K562 (cell line): ENCODE results near the gene PIANP. TPM values are rescaled to one million over a fixed set of nuclear protein-coding genes. Genes with fewer than 3 reads are reported as not detected.

Experiments used
- ATF1 ChIP-seq, 2 experiments: fragments of 450-650 bp in 1 of 2; IDR thresholded peaks; 2 replicates each; pipeline ENCODE4 v1.6.1; 2016; ENCODE audit warnings: missing compliant biosample characterization in 1 of 2, missing genetic modification characterization in 1 of 2
- ATF2 ChIP-seq: sonication (generic); formaldehyde crosslinking; IDR thresholded peaks from 2 replicates; pipeline ENCODE4 v1.8.1; 2022; ENCODE audit warnings: missing genetic modification reagents
- EP300 ChIP-seq: IDR thresholded peaks from 2 replicates; pipeline ENCODE4 v1.6.1; 2012; ENCODE audit warnings: low read length, improper control_type of control experiment
- GABPB1 ChIP-seq: sonication (generic); formaldehyde crosslinking; IDR thresholded peaks from 2 replicates; pipeline ENCODE4 v1.8.0; 2022; ENCODE audit warnings: mild to moderate bottlenecking, missing genetic modification reagents
- HDAC8 ChIP-seq: fragments of 450-650 bp; IDR thresholded peaks from 2 replicates; pipeline ENCODE4 v1.6.1; 2016; ENCODE audit warnings: mild to moderate bottlenecking, missing genetic modification characterization, moderate library complexity, missing compliant biosample characterization
- IRF1 ChIP-seq: sonication (generic); formaldehyde crosslinking; IDR thresholded peaks from 2 replicates; pipeline ENCODE4 v1.8.0; 2022; ENCODE audit warnings: missing genetic modification reagents, mild to moderate bottlenecking, borderline replicate concordance
- MEF2D ChIP-seq: conservative IDR thresholded peaks from 2 replicates; pipeline ENCODE4 v1.6.1; 2016; ENCODE audit warnings: low read depth, missing genetic modification characterization, missing compliant biosample characterization
- MYC ChIP-seq, 2 experiments: fragments of 250-450 bp in 1 of 2; sonication (Bioruptor Pico) in 1 of 2; IDR thresholded peaks; 2 replicates each; pipeline versions ENCODE4 v1.5.1 to v1.6.1; 2012 to 2021; ENCODE audit warnings: low read depth in 2 of 2, borderline replicate concordance in 1 of 2, improper control_type of control experiment in 1 of 2, low read length in 1 of 2, mild to moderate bottlenecking in 1 of 2, moderate library complexity in 1 of 2
- PKNOX1 ChIP-seq: fragments of 450-650 bp; IDR thresholded peaks from 2 replicates; pipeline ENCODE4 v1.6.1; 2016
- PRPF4 ChIP-seq: fragments of 200-400 bp; formaldehyde crosslinking; IDR thresholded peaks from one replicate; pipeline ENCODE4 v1.6.1; 2017; ENCODE audit warnings: low read length, low read depth, mild to moderate bottlenecking; ENCODE audit not compliant: insufficient read depth, poor library complexity, severe bottlenecking
- TFAM ChIP-seq: fragments of 250-450 bp; sonication (Bioruptor Pico); conservative IDR thresholded peaks from 2 replicates; pipeline ENCODE4 v1.5.0; 2021; ENCODE audit warnings: mild to moderate bottlenecking, moderate library complexity
- TGIF2 ChIP-seq: sonication (generic); formaldehyde crosslinking; IDR thresholded peaks from 2 replicates; pipeline ENCODE4 v1.8.1; 2022; ENCODE audit warnings: mild to moderate bottlenecking, missing genetic modification reagents, moderate library complexity
- ZNF184 ChIP-seq: sonication (generic); formaldehyde crosslinking; IDR thresholded peaks from 2 replicates; pipeline ENCODE4 v1.5.0; 2020; ENCODE audit warnings: missing genetic modification reagents
- ZNF311 ChIP-seq: fragments of 250-450 bp; sonication (Bioruptor Pico); IDR thresholded peaks from 2 replicates; pipeline ENCODE4 v1.4.0; 2020; ENCODE audit warnings: mild to moderate bottlenecking, moderate library complexity
- ZNF780A ChIP-seq: fragments of 250-450 bp; sonication (Bioruptor Pico); IDR thresholded peaks from 2 replicates; pipeline ENCODE4 v1.5.0; 2021; ENCODE audit warnings: mild to moderate bottlenecking
- polyA plus RNA-seq, 8 experiments: library from polyadenylated mRNA; depleted of rRNA in 4 of 8; stranded (reverse) in 5 of 8; unstranded in 3 of 8; fragments of >200 nt; fragmentation: Nextera tagmentation in 2 of 8; fragmentation: Illumina TruSeq in 1 of 8; extraction: Ambion mirVana in 2 of 8; extraction: Trizol in 1 of 8; gene quantifications; 2 replicates each; pipeline versions ENCODE4 v1.2.1 to v1.2.3, GENCODE V29; 2011 to 2014; ENCODE audit warnings: inconsistent platforms in 1 of 8, missing spikeins in 1 of 8
- total RNA-seq, 7 experiments: library from RNA; depleted of rRNA in 6 of 7; stranded (reverse); fragments of >200 nt in 6 of 7; fragmentation: Illumina TruSeq in 2 of 7; extraction: Trizol in 2 of 7; gene quantifications; 2 replicates each; pipeline versions ENCODE4 v1.2.1 to v1.2.3, GENCODE V29; 2011 to 2021; ENCODE audit warnings: low replicate concordance in 1 of 7
- TF ChIP-seq, protein P1 (sequence below): sonication (generic); formaldehyde crosslinking; IDR thresholded peaks from 2 replicates; pipeline ENCODE4 v1.8.1; 2023; ENCODE audit warnings: mild to moderate bottlenecking, missing genetic modification reagents
- TF ChIP-seq, protein P2 (sequence below), 2 experiments: fragments of 150-350 bp in 1 of 2; IDR thresholded peaks; 2 replicates each; pipeline ENCODE4 v1.6.1; 2012 to 2016; ENCODE audit warnings: low read depth in 2 of 2, low read length in 2 of 2, mild to moderate bottlenecking in 1 of 2, moderate library complexity in 1 of 2

Gene PIANP
- total and polyA plus RNA-seq, 9 of the 15 experiments (the other 6 are each of a cell fraction or from before 2014, with no cell fraction given), result 0.07 TPM; not detected in 8

- TF ChIP-seq, protein P1, sequence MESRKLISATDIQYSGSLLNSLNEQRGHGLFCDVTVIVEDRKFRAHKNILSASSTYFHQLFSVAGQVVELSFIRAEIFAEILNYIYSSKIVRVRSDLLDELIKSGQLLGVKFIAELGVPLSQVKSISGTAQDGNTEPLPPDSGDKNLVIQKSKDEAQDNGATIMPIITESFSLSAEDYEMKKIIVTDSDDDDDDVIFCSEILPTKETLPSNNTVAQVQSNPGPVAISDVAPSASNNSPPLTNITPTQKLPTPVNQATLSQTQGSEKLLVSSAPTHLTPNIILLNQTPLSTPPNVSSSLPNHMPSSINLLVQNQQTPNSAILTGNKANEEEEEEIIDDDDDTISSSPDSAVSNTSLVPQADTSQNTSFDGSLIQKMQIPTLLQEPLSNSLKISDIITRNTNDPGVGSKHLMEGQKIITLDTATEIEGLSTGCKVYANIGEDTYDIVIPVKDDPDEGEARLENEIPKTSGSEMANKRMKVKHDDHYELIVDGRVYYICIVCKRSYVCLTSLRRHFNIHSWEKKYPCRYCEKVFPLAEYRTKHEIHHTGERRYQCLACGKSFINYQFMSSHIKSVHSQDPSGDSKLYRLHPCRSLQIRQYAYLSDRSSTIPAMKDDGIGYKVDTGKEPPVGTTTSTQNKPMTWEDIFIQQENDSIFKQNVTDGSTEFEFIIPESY (CRISPR knock-in tag), result no peak
- TF ChIP-seq ZNF780A (CRISPR knock-in tag) (no peak), ATF1 (CRISPR knock-in tag; IDR thresholded peaks at IDR 0.05) (peak; percentile 92), ATF1 (tag; IDR thresholded peaks at IDR 0.05) (peak; percentile 99), MYC (IDR thresholded peaks at IDR 0.05; ENCODE audit: low read depth, low read length) (peak; percentile 60; the same call in 1 of the 2 replicates), MYC (CRISPR knock-in tag; IDR thresholded peaks at IDR 0.05; ENCODE audit: borderline replicate concordance, low read depth) (no peak), IRF1 (CRISPR knock-in tag) (no peak), PKNOX1 (peak; percentile 89), ZNF311 (CRISPR knock-in tag) (peak; percentile 68; the same call in 1 of the 2 replicates), ATF2 (CRISPR knock-in tag) (peak; percentile 67; the same call in 1 of the 2 replicates), MEF2D (peak; percentile 63; the same call in 1 of the 2 replicates), EP300 (peak; percentile 45), TGIF2 (no peak), PRPF4 (no peak), ZNF184 (no peak), TFAM (CRISPR knock-in tag) (no peak), HDAC8 (tag) (no peak), GABPB1 (CRISPR knock-in tag) (peak; percentile 97)
- TF ChIP-seq, protein P2, sequence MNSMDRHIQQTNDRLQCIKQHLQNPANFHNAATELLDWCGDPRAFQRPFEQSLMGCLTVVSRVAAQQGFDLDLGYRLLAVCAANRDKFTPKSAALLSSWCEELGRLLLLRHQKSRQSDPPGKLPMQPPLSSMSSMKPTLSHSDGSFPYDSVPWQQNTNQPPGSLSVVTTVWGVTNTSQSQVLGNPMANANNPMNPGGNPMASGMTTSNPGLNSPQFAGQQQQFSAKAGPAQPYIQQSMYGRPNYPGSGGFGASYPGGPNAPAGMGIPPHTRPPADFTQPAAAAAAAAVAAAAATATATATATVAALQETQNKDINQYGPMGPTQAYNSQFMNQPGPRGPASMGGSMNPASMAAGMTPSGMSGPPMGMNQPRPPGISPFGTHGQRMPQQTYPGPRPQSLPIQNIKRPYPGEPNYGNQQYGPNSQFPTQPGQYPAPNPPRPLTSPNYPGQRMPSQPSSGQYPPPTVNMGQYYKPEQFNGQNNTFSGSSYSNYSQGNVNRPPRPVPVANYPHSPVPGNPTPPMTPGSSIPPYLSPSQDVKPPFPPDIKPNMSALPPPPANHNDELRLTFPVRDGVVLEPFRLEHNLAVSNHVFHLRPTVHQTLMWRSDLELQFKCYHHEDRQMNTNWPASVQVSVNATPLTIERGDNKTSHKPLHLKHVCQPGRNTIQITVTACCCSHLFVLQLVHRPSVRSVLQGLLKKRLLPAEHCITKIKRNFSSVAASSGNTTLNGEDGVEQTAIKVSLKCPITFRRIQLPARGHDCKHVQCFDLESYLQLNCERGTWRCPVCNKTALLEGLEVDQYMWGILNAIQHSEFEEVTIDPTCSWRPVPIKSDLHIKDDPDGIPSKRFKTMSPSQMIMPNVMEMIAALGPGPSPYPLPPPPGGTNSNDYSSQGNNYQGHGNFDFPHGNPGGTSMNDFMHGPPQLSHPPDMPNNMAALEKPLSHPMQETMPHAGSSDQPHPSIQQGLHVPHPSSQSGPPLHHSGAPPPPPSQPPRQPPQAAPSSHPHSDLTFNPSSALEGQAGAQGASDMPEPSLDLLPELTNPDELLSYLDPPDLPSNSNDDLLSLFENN (IDR thresholded peaks at IDR 0.05; ENCODE audit: low read depth in 2 of 2, low read length in 2 of 2), result no peak
Measured at GRCh38 chr12:6662906-6663742, 37.5 kb downstream of the PIANP start, which contains the start of gene ING4 (continued).
